Neural cell (in vitro differentiated cells): ENCODE measurements around the gene GPR141.

ENCODE experiments used
- EP300 ChIP-seq: fragments of 450-650 bp; conservative IDR thresholded peaks from 2 replicates; pipeline ENCODE4 v1.6.1; 2014; ENCODE audit warnings: antibody characterized with exemption, mild to moderate bottlenecking, moderate library complexity; ENCODE audit not compliant: poor library complexity, severe bottlenecking
- EZH2 ChIP-seq: fragments of 200-600, 300-800 bp; shearing (Covaris generic), sonication (generic); IDR thresholded peaks from 2 replicates; pipeline ENCODE4 v1.6.1; 2014; ENCODE audit warnings: antibody characterized with exemption, low read length, borderline replicate concordance, mild to moderate bottlenecking; ENCODE audit not compliant: insufficient read depth, poor library complexity, severe bottlenecking
- RAD21 ChIP-seq: fragments of 450-650 bp; conservative IDR thresholded peaks from 2 replicates; pipeline ENCODE4 v1.6.1; 2014; ENCODE audit warnings: antibody characterized with exemption, mild to moderate bottlenecking, moderate library complexity
- TAF1 ChIP-seq: IDR thresholded peaks from 2 replicates; pipeline ENCODE4 v1.6.1; 2012; ENCODE audit warnings: low read depth
- TF ChIP-seq, protein P1 (sequence below): fragments of 450-650 bp; IDR thresholded peaks from 2 replicates; pipeline ENCODE4 v1.5.1; 2014; ENCODE audit warnings: antibody characterized with exemption, mild to moderate bottlenecking, moderate library complexity; ENCODE audit not compliant: poor library complexity, severe bottlenecking
- TF ChIP-seq, protein P2 (sequence below): IDR thresholded peaks from 2 replicates; pipeline ENCODE4 v1.6.1; 2012; ENCODE audit warnings: borderline replicate concordance

DNA sequence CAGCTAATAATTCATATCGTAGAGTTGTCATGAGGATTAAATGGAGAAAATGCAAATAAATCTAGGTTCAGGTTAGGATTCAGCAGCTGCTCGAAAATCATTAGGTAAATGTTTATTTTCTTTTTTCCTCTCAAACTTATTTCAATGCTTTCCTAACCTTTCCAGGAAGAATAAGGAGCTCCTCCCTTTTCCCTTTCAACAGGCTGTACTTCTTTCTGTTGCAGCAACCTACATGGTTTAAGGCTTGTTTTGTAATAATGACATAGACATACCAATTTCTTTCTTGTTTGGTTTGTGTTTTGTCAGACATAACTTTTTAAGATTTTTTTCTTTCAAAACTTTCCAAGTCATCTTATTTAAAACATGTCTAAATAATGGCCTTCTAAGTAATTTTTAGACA lies 18.2 kb downstream of the GPR141 start:
- TF ChIP-seq EZH2: no peak
- TF ChIP-seq, protein P1, sequence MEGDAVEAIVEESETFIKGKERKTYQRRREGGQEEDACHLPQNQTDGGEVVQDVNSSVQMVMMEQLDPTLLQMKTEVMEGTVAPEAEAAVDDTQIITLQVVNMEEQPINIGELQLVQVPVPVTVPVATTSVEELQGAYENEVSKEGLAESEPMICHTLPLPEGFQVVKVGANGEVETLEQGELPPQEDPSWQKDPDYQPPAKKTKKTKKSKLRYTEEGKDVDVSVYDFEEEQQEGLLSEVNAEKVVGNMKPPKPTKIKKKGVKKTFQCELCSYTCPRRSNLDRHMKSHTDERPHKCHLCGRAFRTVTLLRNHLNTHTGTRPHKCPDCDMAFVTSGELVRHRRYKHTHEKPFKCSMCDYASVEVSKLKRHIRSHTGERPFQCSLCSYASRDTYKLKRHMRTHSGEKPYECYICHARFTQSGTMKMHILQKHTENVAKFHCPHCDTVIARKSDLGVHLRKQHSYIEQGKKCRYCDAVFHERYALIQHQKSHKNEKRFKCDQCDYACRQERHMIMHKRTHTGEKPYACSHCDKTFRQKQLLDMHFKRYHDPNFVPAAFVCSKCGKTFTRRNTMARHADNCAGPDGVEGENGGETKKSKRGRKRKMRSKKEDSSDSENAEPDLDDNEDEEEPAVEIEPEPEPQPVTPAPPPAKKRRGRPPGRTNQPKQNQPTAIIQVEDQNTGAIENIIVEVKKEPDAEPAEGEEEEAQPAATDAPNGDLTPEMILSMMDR: no peak
- TF ChIP-seq, protein P2, sequence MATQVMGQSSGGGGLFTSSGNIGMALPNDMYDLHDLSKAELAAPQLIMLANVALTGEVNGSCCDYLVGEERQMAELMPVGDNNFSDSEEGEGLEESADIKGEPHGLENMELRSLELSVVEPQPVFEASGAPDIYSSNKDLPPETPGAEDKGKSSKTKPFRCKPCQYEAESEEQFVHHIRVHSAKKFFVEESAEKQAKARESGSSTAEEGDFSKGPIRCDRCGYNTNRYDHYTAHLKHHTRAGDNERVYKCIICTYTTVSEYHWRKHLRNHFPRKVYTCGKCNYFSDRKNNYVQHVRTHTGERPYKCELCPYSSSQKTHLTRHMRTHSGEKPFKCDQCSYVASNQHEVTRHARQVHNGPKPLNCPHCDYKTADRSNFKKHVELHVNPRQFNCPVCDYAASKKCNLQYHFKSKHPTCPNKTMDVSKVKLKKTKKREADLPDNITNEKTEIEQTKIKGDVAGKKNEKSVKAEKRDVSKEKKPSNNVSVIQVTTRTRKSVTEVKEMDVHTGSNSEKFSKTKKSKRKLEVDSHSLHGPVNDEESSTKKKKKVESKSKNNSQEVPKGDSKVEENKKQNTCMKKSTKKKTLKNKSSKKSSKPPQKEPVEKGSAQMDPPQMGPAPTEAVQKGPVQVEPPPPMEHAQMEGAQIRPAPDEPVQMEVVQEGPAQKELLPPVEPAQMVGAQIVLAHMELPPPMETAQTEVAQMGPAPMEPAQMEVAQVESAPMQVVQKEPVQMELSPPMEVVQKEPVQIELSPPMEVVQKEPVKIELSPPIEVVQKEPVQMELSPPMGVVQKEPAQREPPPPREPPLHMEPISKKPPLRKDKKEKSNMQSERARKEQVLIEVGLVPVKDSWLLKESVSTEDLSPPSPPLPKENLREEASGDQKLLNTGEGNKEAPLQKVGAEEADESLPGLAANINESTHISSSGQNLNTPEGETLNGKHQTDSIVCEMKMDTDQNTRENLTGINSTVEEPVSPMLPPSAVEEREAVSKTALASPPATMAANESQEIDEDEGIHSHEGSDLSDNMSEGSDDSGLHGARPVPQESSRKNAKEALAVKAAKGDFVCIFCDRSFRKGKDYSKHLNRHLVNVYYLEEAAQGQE: no peak
- no peak for TF ChIP-seq TAF1
- no peak for TF ChIP-seq EP300
- no peak for TF ChIP-seq RAD21
